ENCODE measurements around the gene MYPN.
"Not testable (repeated sequence)": the region's sequence is repeated elsewhere in the genome, so short reads cannot be mapped to it uniquely, and the experiment has no call there.

The MYPN gene

GRCh38 chr10:68242051-68242450 is 132.8 kb downstream of the MYPN start:
- H3K4me3 ChIP-seq (ENCODE audit: low read depth, low read length): no peak overlapping the region
- TF ChIP-seq MAX (IDR thresholded peaks at IDR 0.05; ENCODE audit: low read depth, low read length): no peak
- TF ChIP-seq POLR2A (IDR thresholded peaks at IDR 0.05; ENCODE audit: extremely low read depth, insufficient read length): no peak
- TF ChIP-seq MYC (IDR thresholded peaks at IDR 0.05; ENCODE audit: low read depth, low read length): no peak
- no peak for TF ChIP-seq CTCF (IDR thresholded peaks at IDR 0.05; ENCODE audit: low read depth, low read length)
- DNase-seq (ENCODE audit: low read depth): no peak

DNA sequence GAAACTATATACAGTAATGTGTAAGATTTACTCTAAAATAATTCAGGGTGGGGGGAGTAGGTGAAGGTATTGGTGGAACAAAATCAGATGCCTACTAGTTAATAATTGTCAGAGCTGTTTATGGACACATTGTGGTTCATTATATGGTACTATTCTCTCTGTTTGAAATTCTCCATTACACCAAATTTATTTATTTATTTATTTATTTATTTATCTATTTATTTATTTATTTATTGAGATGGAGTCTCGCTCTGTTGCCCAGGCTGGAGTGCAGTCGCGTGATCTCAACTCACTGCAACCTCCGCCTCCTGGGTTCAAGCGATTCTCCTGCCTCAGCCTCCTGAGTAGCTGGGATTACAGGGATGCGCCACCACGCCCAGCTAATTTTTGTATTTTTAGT is 137.1 kb downstream of the MYPN start:
- not testable (repeated sequence) for H3K4me3 ChIP-seq (ENCODE audit: low read depth, low read length)

DNA sequence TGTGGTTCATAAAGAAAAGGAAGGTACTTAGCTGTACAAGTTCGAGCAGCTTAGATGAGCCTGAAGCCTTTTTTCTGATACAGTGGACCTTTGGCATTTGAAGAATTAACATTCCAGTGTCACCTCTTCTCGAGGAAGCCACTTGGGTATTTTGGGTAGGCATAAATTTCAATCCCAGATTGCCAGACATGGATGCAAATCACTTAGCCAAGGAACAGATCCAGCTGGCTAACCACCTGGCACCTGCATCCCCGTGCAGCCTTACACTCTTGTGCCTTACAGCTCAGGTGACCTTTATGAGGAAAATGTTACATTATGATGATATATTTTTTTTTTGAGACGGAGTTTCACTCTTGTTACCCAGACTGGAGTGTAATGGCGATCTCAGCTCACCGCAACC is 138.6 kb downstream of the MYPN start:
- no peak for DNase-seq (ENCODE audit: low read depth)
- TF ChIP-seq MYC (IDR thresholded peaks at IDR 0.05; ENCODE audit: low read depth, low read length) (no peak), CTCF (IDR thresholded peaks at IDR 0.05; ENCODE audit: low read depth, low read length) (no peak)
- no peak overlapping the region for H3K4me3 ChIP-seq (ENCODE audit: low read depth, low read length)

More for the DNA sequence above, 137.1 kb downstream of the MYPN start:
- not testable (repeated sequence) for DNase-seq (ENCODE audit: low read depth)

DNA sequence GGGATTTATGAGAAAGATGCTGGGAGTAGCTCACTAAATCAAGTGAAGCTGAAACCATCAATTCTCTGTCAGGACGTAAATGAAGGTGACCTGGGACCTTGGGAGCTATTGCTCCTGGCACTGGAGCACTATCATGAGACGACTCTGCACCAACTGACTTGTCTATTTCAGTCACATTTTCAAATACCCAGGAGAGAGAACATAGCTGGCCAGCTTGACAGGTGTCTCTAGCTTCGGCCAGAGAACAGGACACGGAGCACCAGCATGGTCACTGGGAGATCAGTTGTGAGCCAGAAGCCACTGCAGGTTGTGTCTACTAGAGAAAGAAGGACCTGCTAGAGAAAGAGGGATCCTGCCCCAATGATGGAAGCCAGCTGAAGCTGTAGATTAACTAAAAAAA is 140.0 kb downstream of the MYPN start:
- no peak for DNase-seq (ENCODE audit: low read depth)
- H3K4me3 ChIP-seq (ENCODE audit: low read depth, low read length): no peak overlapping the region
- TF ChIP-seq MAX (IDR thresholded peaks at IDR 0.05; ENCODE audit: low read depth, low read length) (no peak), CTCF (IDR thresholded peaks at IDR 0.05; ENCODE audit: low read depth, low read length) (no peak), MYC (IDR thresholded peaks at IDR 0.05; ENCODE audit: low read depth, low read length) (no peak), POLR2A (IDR thresholded peaks at IDR 0.05; ENCODE audit: extremely low read depth, insufficient read length) (no peak)

- no peak for DNase-seq (ENCODE audit: low read depth)
- no peak for TF ChIP-seq MYC (IDR thresholded peaks at IDR 0.05; ENCODE audit: low read depth, low read length)
- no peak for TF ChIP-seq CTCF (IDR thresholded peaks at IDR 0.05; ENCODE audit: low read depth, low read length)
- TF ChIP-seq POLR2A (IDR thresholded peaks at IDR 0.05; ENCODE audit: extremely low read depth, insufficient read length): no peak
- H3K4me3 ChIP-seq (ENCODE audit: low read depth, low read length): no peak overlapping the region
Observed at GRCh38 chr10:68251151-68251550, 141.9 kb downstream of the MYPN start.

DNA sequence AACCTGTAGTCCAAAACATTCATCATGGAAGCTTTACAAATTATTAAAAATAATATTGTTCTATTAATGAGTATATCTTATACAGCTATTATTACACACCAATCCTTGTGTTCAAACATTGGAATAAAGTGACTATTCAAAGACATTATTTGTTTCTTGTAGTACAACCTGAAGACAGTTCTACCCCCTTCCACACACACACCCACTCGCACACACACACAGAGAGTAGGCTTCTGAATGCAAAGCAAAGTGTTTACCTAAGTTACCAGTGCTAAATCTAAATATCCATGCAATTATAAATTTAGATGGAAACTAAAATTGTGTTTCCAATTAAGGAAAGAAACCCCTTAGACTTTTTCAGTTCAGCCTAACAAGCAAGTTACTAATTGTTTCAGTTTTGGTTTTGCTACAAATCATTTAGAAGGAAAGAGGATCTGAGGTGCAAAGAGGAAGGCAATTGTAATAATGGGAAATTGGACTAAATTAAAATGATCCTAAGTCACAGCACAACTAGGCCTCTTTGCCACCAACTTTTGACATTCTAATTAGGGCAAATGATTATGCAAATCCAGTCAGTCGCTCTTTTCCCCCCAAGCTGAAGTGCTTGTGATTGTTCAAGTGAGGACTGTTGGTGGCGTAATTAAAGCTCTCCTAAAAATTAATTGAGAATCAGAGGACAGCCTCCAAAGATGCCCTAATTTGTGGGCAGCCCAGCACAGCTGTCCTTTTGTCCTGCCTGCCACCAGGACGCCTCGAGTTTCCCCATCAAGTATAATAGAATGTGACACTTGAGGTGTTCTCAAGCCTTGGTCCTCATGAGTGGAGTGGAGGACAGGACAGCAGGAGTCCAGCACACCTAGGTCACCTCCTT is 142.6 kb downstream of the MYPN start:
- DNase-seq (ENCODE audit: low read depth): no peak
- no peak overlapping the region for H3K4me3 ChIP-seq (ENCODE audit: low read depth, low read length)
- TF ChIP-seq POLR2A (IDR thresholded peaks at IDR 0.05; ENCODE audit: extremely low read depth, insufficient read length): no peak
- TF ChIP-seq MYC (IDR thresholded peaks at IDR 0.05; ENCODE audit: low read depth, low read length): no peak
- TF ChIP-seq MAX (IDR thresholded peaks at IDR 0.05; ENCODE audit: low read depth, low read length): no peak
- TF ChIP-seq CTCF (IDR thresholded peaks at IDR 0.05; ENCODE audit: low read depth, low read length): no peak
